ENCODE data around the gene NEU1.
"Not testable (repeated sequence)": the region's sequence is repeated elsewhere in the genome, so short reads cannot be mapped to it uniquely, and the experiment has no call there.

Gene NEU1

GRCh38 chr6:31862344-31863235 lies at the start of gene NEU1:
Gene NEU1, minus strand, starts transcription at chr6:31862821. Its CDS starts 45 bp downstream, at chr6:31862776.
- DNase-seq: peak; percentile 98 to 99

GRCh38 chr6:31911826-31912585 lies 49.4 kb upstream of the NEU1 start:
- DNase-seq: no peak

- DNase-seq: not testable (repeated sequence)
These were observed 46.7 kb upstream of the NEU1 start for GRCh38 chr6:31909298-31909697.

- DNase-seq: no peak
These were observed 46.2 kb upstream of the NEU1 start for GRCh38 chr6:31908791-31909190.

- not testable (repeated sequence) for DNase-seq
These were observed 45.6 kb upstream of the NEU1 start for GRCh38 chr6:31908255-31908654.

- DNase-seq: no peak
These were observed 44.7 kb upstream of the NEU1 start for GRCh38 chr6:31907158-31907813.

- DNase-seq: not testable (repeated sequence)
These were observed 44.1 kb upstream of the NEU1 start for GRCh38 chr6:31906727-31907126.

- DNase-seq: no peak
These were observed 43.5 kb upstream of the NEU1 start for GRCh38 chr6:31906122-31906521.

GRCh38 chr6:31905041-31905440 lies 42.4 kb upstream of the NEU1 start:
- DNase-seq: no peak

- DNase-seq: no peak
These were observed 41.3 kb upstream of the NEU1 start for GRCh38 chr6:31903957-31904356.

- DNase-seq: peak; percentile 75 to 83
These were observed 39.5 kb upstream of the NEU1 start, which contains the start of gene ZBTB12 for GRCh38 chr6:31901953-31902643. Gene ZBTB12, minus strand, starts transcription at chr6:31902086. Its CDS starts 781 bp downstream, at chr6:31901305.

- DNase-seq: peak; percentile 71 to 79
These were observed 38.9 kb upstream of the NEU1 start for GRCh38 chr6:31901415-31901952.

GRCh38 chr6:31900917-31901414 lies 38.3 kb upstream of the NEU1 start:
- no peak for DNase-seq

- no peak for DNase-seq
These were observed 37.5 kb upstream of the NEU1 start for GRCh38 chr6:31899882-31900722.

GRCh38 chr6:31899215-31899614 lies 36.6 kb upstream of the NEU1 start:
- DNase-seq: no peak

GRCh38 chr6:31898383-31899011 lies 35.9 kb upstream of the NEU1 start:
- peak; percentile 28 to 31 for DNase-seq

GRCh38 chr6:31897612-31898382 lies 35.2 kb upstream of the NEU1 start, which contains the start of gene EHMT2:
Gene EHMT2, minus strand, starts transcription at chr6:31897698. Its CDS starts 21 bp downstream, at chr6:31897677.
- peak; percentile 78 to 80 for DNase-seq

- no peak for DNase-seq
These were observed 34.4 kb upstream of the NEU1 start for GRCh38 chr6:31896856-31897611.

GRCh38 chr6:31896493-31896855 lies 33.9 kb upstream of the NEU1 start:
- DNase-seq: no peak
